ENCODE measurements around the gene MRGPRE. TPM values are rescaled to one million over a fixed set of nuclear protein-coding genes. Genes with fewer than 3 reads are reported as not detected.
"Not testable (repeated sequence)": the region's sequence is repeated elsewhere in the genome, so short reads cannot be mapped to it uniquely, and the experiment has no call there.

The MRGPRE gene, protein sequence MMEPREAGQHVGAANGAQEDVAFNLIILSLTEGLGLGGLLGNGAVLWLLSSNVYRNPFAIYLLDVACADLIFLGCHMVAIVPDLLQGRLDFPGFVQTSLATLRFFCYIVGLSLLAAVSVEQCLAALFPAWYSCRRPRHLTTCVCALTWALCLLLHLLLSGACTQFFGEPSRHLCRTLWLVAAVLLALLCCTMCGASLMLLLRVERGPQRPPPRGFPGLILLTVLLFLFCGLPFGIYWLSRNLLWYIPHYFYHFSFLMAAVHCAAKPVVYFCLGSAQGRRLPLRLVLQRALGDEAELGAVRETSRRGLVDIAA
- not detected for total RNA-seq
- long read RNA-seq = 0 reads

DNA sequence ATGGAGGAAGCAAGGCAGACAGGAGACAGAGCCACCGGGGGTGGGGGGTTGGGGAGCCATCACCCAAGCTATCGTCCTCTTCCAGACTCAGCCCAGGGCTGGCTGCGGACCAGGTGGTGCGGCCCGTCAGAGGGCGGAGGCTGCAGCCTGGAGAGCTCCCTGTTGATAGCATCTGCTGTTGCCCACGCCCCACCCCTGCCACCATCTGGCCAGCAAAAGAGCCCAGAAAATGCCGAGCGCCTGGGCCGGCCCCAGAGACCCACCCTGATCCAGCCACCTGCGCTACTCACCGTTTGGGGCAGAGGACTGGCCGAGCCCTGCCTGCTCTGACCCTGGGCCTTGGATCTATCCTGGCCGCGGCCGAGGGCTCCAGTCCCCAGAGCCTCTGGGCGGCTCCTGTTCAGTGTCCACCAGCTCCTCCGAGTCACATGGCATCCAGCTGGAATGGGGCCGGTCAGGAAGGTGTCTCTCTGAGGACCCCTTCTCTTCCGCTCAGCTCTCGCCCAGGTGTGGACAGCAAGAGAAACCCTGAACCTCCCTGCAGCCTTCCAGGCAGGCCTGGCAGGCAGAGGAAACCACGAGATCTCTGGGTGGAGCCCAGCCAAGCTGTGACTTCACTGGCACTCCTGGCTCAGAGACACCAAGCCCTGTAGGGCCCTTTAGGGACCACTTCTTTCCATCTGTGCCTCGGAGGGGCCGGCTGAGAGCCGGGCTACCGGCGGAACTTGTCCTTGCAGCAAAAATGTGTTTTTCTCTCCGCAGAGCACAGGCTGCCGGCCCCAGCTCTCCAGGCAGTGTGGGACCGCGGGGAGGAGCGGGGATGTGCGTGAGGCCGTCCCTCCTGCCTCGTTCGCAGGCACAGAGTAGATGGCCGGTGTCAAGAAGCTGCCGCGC, at the start of gene MRGPRE:
Gene MRGPRE, minus strand, starts transcription at position 567 of the 894 bp plus-strand sequence. CDS start 3,618 bp downstream, outside the sequence.
- DNase-seq (ENCODE audit: missing footprints) (no peak), ATAC-seq (peak; percentile 62)
- intact Hi-C loops (cut with DNase I) = no loop called here

DNA sequence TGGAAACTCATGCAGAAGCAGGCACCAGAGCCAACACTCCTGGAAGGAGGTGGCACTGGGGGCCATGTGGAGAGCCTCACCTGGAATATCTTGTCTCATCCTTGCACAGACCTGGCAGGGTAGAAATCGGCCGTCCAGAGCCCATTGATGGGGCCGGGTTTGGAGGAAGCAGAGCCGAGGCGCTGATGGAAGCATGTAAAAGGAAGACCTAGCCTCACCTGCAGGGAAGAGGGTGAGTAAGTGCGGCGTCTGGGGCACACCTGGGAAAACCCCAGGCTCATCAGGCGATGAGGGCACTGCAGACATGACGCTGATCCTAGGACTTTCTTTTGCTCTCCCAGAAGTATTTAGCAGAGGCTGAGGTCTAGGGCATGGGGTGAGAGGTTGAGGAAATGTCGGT, 48.9 kb upstream of the MRGPRE start:
- intact Hi-C loops (cut with DNase I); ATAC-seq: not testable (repeated sequence)
- peak; percentile 4 for DNase-seq (ENCODE audit: missing footprints)

DNA sequence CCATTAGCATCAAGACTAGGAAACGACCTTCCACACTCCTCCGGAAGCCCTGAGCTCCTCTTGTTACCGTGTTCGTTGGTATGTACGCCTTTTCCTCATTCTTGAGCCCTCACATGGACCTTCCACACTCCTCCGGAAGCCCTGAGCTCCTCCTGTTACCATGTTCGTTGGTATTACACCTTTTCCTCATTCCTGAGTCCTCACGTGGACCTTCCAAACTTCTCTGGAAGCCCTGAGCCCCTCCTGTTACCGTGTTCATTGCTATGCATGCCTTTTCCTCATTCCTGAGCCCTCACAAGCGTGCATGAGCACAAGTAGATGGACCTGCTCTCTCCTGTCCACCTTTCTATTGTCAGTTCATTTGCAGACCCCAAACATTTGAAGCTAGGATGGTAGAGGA, 48.4 kb upstream of the MRGPRE start:
- ATAC-seq; DNase-seq (ENCODE audit: missing footprints); intact Hi-C loops (cut with DNase I): not testable (repeated sequence)

DNA sequence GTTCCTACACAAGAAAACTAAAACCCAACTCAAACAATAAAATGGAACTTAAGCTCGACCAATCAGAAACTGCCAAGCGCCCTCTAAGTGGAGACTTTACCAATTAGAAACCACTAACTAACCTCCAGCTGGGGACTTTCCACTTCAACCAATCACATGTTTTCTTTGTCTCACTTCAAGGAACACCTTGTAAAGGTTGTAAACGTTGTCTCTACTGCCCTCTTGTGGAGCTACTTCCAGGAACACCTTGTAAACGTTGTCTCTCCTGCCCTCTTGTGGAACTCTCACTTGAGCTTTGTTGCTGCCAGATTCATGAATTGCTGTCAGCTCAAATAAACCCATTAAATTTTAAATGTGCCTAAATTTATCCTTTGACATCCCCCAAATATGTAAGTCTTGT, 46.7 kb upstream of the MRGPRE start:
- intact Hi-C loops (cut with DNase I); ATAC-seq; DNase-seq (ENCODE audit: missing footprints): not testable (repeated sequence)

DNA sequence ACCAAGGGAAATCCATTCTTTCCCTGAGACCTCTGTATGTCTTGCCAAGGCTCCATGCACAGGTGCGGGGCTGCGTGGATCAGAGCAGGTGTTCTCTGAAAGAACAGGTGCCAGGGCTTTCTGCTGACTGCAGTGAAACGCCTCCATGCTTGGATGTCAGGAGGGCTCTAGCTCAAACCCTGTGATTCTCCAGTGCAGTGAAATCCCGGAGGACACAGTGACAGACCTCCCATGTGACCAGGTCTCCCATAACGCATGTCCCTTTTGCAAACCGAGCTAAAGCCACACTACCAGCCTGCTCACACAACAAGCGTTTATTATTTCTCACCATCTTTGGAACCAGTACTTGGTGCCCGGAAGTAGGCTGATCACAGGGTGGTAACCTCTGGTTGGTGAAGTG, 41.4 kb upstream of the MRGPRE start:
- intact Hi-C loops (cut with DNase I); ATAC-seq; DNase-seq (ENCODE audit: missing footprints): not testable (repeated sequence)

DNA sequence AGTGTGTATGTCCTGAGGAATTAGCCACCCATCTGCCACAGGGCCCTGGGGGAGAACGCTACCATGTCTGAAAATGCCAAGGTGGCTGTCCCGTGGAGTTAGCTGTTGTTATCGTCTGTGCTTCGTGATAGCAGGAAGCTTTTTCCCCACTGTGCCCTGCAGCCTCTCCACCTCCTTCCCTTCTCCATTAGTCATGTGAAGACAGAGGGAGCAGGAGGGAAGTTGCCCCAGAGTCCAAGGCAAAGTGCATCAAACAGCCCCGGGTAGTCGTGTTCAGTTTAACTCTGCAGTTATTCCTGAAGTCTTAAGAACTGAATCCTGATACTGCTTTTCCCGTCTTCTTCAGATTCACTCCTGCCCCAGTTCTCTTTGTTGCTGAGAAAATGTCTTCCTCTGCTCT, 30.3 kb upstream of the MRGPRE start:
- intact Hi-C loops (cut with DNase I) = not testable (repeated sequence)

DNA sequence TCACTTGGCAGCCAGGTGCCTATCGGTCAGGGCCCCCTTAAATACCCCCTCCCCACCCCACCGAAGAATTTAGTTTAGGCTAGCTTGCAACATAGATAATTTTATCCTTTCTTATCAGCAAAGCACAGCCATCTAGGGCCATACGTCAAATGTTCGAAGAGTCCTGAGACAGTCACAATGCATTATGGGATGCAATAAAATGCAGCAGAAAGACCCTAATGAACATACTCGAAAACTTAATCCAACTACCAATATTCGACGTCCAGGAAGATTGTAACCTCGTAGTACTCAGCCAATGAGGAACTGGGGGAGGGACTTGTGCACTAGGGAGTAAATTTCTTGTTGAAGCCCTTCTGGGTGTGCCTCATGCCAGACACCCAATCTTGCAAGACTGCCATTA, 29.6 kb upstream of the MRGPRE start:
- DNase-seq (ENCODE audit: missing footprints); intact Hi-C loops (cut with DNase I); ATAC-seq: not testable (repeated sequence)

More for the DNA sequence above, 30.3 kb upstream of the MRGPRE start:
- ATAC-seq; DNase-seq (ENCODE audit: missing footprints): not testable (repeated sequence)

DNA sequence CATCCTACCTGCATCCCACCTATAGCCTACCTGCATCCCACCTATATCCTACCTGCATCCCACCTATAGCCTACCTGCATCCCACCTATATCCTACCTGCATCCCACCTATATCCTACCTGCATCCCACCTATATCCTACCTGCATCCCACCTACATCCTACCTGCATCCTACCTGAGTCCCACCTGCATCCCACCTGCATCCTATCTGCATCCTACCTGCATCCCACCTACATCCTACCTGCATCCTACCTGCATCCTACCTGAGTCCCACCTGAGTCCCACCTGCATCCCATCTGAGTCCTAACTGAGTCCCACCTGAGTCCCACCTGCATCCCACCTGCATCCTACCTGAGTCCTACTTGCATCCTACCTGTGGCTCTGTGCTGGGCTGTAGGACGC, 25.3 kb upstream of the MRGPRE start:
- intact Hi-C loops (cut with DNase I); DNase-seq (ENCODE audit: missing footprints); ATAC-seq: not testable (repeated sequence)

DNA sequence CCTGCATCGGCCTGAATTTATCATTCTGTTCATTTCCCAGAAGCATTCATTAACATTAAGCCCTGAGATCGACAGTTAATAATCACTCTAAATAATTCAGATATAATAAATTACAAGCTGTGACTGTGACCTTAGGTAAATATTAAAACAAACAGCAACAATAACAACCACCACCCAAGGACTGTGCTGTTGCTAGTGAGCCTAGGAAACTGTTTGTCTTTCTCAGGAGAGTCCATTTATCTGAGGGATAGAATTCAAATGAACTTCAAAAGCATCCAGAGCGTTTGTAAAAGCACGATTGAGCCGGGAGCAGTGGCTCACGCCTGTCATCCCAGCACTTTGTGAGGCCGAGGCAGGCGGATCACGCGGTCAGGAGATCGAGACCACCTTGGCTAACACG, 23.0 kb upstream of the MRGPRE start:
- DNase-seq (ENCODE audit: missing footprints); ATAC-seq; intact Hi-C loops (cut with DNase I): not testable (repeated sequence)

DNA sequence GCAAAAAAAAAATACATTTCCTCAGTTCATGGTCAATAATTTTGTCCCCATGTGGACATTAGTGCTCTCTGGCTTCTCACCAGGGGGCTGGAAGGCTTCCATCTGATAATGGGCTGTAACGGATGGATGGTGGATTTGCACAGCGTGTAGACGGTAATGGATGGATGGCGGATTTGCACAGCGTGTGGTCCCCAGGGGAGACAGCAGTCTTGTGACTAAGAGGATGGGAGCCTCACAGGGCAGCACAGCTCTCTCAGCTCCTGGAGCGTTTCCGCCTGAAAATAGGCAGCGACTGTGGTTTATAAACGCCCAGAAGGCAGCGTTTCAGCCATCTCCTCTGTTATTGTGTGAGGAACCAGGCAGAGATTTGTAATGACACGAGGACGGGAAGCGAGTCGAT, 22.6 kb upstream of the MRGPRE start:
- intact Hi-C loops (cut with DNase I); DNase-seq (ENCODE audit: missing footprints); ATAC-seq: not testable (repeated sequence)

DNA sequence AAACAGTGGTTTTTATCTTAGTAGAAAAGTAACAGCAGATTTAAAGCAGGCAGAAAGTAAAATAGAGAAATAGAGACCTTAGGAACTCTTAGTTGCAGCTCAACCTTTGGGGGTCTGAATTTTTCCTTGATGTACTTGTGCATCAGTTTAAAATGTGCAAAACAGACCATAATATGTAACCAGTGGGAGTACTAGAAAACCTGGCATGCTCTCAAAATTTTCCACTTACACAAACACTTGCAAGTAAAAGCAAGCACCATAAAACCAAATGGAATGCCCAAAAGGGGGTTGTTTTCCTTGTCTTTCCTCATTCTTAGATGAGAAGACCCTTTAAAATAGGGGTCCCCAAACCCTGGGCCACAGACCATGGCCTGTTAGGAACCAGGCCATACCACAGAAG, 12.9 kb upstream of the MRGPRE start:
- DNase-seq (ENCODE audit: missing footprints) (no peak), ATAC-seq (no peak)
- intact Hi-C loops (cut with DNase I) = no loop called here

DNA sequence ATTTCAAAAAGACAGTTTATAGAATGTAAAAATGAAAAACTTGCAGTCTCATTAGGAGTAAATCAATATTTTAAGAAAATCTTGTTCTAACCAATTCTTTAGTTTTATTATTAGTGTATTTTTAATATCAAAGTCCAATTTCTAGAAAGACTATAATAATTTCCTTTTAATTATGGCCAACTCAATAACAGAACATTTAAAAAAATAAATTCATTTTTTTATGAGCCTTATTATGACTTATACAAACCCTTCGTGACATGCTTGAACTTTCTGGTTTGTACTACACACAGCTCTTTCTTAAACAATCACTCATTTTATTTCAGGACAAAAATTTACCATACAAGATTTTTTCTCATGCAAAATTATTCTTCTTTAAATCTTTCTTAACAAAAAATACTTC, 11.7 kb upstream of the MRGPRE start:
- DNase-seq (ENCODE audit: missing footprints) = no peak
- no peak for ATAC-seq
- intact Hi-C loops (cut with DNase I) = no loop called here

DNA sequence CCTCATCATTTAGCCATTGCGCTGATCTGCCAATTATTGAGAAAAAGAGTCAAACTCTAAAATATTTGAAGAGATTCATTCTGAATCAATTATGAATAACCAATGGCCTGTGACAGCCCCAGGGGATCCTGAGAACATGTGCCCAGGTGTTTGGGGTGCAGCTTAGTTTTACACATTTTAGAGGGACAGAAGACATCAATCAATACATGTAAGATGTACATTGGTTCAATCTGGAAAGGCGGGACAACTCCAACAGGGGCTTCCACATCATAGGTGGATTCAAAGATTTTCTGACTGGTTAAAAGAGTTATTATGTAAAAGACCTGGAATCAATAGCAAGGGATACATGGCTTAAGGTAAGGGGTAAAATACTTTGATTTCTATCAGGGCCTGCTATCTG, 4.9 kb upstream of the MRGPRE start:
- intact Hi-C loops (cut with DNase I) = no loop called here
- DNase-seq (ENCODE audit: missing footprints) (no peak), ATAC-seq (no peak)

DNA sequence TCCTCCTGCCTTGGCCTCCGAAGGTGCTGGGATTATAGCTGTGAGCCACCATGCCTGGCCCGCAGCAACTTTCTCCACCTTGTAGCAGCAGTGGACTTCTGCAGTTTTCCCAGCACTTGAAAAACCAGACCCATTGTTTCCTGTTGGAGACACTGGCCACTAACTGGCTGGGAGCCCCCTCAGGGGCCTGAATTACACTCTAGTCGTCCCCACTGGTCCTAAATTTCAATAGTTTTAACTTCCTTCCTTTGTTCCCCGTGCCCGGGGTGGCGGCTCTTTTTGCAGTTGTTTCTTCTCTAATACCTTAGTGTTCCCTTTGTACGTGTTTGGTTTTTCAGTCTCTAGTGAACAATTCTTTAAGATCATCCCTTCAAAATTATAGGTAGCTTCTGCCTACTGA, 2.6 kb upstream of the MRGPRE start:
- ATAC-seq (no peak), DNase-seq (ENCODE audit: missing footprints) (no peak)
- intact Hi-C loops (cut with DNase I) = no loop called here

DNA sequence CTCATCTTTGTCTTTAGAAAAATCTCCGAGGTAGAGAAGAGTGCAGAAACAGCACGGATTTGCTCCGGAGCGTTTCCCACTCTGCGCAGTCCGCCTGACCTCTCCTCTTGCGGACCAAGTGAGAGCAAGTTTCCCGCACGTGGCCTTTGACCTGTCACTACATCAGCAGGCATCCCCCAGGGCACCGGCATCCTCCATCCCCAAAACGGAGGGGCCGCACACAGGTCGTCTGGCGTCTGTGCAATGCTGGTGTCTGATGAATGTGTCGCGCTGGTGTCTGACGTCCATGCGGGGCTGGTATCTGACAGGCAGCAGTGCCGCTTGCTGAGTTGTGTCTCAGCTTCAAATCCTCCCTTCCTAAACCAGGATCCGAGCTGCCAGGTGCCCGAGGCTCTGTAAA, 739 bp upstream of the MRGPRE start:
- no peak for ATAC-seq
- no peak for DNase-seq (ENCODE audit: missing footprints)
- intact Hi-C loops (cut with DNase I) = no loop called here

DNA sequence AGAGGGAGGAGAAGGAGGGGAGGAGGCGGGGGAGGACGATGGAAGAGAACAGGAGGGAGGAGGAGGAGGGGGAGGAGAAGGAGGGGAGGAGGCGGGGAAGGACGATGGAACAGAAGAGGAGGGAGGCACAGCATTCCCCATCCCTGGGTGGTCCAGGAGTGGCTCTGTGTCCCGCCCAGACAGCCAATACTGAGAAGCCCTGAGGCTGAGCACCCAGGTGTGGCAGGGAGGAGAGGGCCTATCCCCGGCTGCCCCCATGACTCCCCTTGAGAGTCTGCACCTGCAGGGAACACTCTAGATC, 717 bp downstream of the MRGPRE start:
- no peak for DNase-seq (ENCODE audit: missing footprints)
- ATAC-seq = no peak
- intact Hi-C loops (cut with DNase I) = no loop called here

DNA sequence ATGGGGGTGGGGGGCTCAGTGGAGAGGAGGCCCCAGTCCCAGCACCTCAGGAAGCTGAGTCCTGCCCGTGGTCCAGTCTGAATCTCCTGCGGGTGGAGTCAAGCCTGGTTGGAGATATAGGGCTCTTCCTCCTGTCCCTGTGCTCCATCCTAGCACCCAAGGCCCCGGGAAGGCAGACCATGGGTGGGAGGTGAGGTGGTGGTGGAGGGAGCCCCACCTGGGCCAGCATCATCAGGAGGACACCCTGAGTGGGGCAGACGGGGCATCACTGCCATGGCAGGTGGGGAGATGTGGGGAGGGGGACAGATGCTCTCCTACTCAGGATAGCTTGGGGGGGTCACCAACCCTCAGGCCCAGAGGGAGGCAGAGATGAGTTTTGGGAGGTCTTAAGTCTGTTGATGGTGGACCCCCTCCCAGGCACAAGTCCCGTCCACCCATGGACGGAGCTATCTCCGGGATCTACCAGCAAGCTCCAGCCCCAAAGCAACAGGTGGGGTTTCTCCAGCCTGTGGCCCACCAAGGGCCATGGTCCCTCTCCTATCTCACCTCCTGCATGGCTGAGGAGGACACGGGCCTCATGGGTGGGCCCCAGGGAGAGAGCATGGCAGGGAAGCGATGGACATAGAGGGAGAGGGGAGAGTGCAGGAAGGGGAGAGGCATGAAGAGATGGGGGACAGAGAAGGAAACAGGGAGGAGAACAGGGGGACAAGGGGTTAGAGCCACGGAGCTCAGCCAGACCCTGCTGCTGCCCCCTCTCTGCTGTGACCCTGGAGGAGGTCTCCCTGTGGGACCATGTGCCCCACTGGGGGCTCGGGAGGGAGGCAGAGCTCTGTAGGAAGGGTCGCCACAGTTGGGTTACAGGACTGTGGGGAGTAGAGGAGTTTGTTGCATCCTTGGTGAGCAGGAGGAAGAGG, 1.3 kb downstream of the MRGPRE start:
- ATAC-seq (no peak), DNase-seq (ENCODE audit: missing footprints) (no peak)
- intact Hi-C loops (cut with DNase I) = no loop called here

DNA sequence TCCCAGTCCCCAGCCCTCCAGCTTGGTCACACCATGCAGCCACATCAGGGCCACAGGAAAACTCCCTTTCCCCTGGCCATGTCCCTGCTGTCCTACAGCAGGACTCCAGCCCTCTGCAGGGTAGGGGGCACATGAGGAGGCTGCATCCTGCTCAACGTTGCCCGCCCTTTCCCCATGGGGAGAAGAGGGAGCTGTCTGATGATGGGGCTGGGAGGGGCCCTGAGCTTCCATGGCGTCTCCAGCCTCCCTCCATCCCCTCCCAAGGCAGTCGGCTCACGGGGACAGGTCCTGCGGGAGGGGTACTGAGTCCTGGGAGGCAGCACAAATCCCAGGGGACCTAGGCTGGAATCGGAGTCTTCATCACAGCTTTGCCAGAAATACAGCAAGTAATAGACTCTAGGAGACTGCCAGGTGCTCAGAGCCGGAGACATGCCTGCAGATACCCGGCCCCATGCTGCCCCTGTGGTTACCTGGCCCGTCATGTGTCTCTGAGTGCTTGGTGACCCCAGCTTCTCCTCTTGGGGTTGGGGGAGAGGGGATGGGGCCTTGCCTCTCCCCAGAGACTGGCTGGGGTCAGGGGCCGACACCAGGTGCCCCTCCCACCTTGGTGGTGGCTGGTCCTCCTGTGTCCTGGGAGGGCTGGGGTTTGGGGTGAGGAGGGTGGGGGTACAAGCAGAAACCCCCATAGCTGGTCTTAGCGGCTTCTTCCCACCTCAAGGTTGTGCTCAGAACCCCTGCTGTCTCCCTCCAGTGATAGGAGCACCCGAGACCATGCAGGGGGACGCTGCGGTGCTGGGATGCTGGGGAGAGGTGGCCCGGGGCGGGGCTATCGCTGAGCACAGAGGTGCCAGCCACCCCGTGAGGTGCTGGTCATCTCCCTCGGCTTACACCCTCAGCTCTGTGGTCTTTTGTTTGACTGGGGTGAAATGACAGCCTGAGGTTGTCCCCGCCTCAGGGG, 2.3 kb downstream of the MRGPRE start:
- no peak for ATAC-seq
- intact Hi-C loops (cut with DNase I) = no loop called here
- DNase-seq (ENCODE audit: missing footprints) = no peak

Data from Right ventricle myocardium inferior (tissue), 1 donor.